OCI-LY3 (cell line): ENCODE data around the gene TMPRSS2.

ENCODE experiments used
- H2AFZ ChIP-seq: fragments of 200-600, 300-600 bp; shearing (Covaris generic); 2 replicates; pipeline ENCODE4 v1.6.0; 2014; ENCODE audit warnings: antibody characterized with exemption, low read depth, low read length
- H3K27ac ChIP-seq: fragments of 200-600, 300-600 bp; sonication (generic); 2 replicates; pipeline ENCODE4 v1.5.1; 2014; ENCODE audit warnings: mild to moderate bottlenecking, low read length, moderate library complexity, mixed read lengths
- H3K27me3 ChIP-seq: fragments of 200-600, 300-600 bp; sonication (generic); 2 replicates; pipeline ENCODE4 v1.6.1; 2014; ENCODE audit warnings: low read depth, low read length, mixed read lengths
- H3K36me3 ChIP-seq: fragments of 200-600, 300-600 bp; sonication (generic); replicated peaks from 2 replicates; pipeline ENCODE3; 2014; ENCODE audit warnings: low read depth, low read length, mixed read lengths
- H3K4me1 ChIP-seq: fragments of 300-600, 200-600 bp; sonication (generic); 2 replicates; pipeline ENCODE4 v1.6.1; 2014; ENCODE audit warnings: low read length, mixed read lengths
- H3K4me2 ChIP-seq: fragments of 200-600, 300-600 bp; sonication (generic); 2 replicates; pipeline ENCODE4 v1.6.1; 2014; ENCODE audit warnings: low read length, mixed read lengths
- H3K4me3 ChIP-seq: fragments of 300-600, 200-600 bp; sonication (generic); 2 replicates; pipeline ENCODE4 v1.5.1; 2014; ENCODE audit warnings: antibody characterized with exemption, mild to moderate bottlenecking, low read length, moderate library complexity
- H3K79me2 ChIP-seq: fragments of 300-600, 200-600 bp; shearing (Covaris generic); 2 replicates; pipeline ENCODE4 v1.6.1; 2014; ENCODE audit warnings: mild to moderate bottlenecking, low read length, mixed read lengths
- H3K9ac ChIP-seq: fragments of 300-600, 200-600 bp; shearing (Covaris generic); 2 replicates; pipeline ENCODE4 v1.6.0; 2014; ENCODE audit warnings: mild to moderate bottlenecking, low read length, moderate library complexity
- H3K9me3 ChIP-seq: fragments of 200-600, 300-600 bp; shearing (Covaris generic); 2 replicates; pipeline ENCODE4 v1.6.1; 2014; ENCODE audit warnings: low read length, mixed read lengths; ENCODE audit not compliant: insufficient read depth
- H4K20me1 ChIP-seq: fragments of 200-600, 300-600 bp; sonication (generic); 2 replicates; pipeline ENCODE4 v1.6.1; 2016; ENCODE audit warnings: low read length, mixed read lengths; ENCODE audit not compliant: insufficient read depth
- EZH2phosphoT487 ChIP-seq: fragments of 200-600 bp; shearing (Covaris generic); IDR thresholded peaks from 2 replicates; pipeline ENCODE4 v1.6.1; 2018; ENCODE audit warnings: antibody characterized with exemption, mixed run types, low read depth
- TF ChIP-seq, protein P1 (sequence below): fragments of 200-600, 300-600 bp; sonication (generic); IDR thresholded peaks from 2 replicates; pipeline ENCODE4 v1.5.1; 2014; ENCODE audit warnings: antibody characterized with exemption, low read length, low read depth

The TMPRSS2 gene

DNA sequence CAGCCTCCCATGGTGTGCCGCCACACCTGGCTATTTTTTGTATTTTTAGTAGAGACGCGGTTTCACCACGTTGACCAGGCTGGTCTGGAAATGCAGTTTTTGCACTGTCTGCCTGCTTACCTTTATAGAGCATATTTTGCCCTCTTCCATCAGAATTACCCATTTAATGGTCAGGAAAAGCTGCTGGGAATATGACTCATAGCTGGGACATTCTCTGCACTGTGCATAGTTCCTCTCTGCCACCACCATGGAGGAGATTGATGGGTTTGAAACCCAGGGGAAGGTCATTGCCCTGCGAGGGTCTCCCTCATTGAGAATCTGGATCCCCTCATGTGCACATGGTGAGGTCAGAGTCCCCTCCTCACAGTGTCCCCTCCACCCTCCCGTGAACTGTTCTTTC lies 49.8 kb downstream of the TMPRSS2 start:
- H3K4me3 ChIP-seq: no peak overlapping the region
- no peaks in the 10 kb centered on the region for H3K9me3 ChIP-seq
- H3K36me3 ChIP-seq: no peaks in the 10 kb centered on the region
- H3K27ac ChIP-seq: no peak overlapping the region
- no peaks in the 10 kb centered on the region for H3K27me3 ChIP-seq
- H2AFZ ChIP-seq: no peak overlapping the region
- H3K9ac ChIP-seq: no peak overlapping the region
- H3K79me2 ChIP-seq: no peaks in the 10 kb centered on the region
- no peak overlapping the region for H3K4me2 ChIP-seq
- no peak for TF ChIP-seq EZH2phosphoT487
- TF ChIP-seq, protein P1, sequence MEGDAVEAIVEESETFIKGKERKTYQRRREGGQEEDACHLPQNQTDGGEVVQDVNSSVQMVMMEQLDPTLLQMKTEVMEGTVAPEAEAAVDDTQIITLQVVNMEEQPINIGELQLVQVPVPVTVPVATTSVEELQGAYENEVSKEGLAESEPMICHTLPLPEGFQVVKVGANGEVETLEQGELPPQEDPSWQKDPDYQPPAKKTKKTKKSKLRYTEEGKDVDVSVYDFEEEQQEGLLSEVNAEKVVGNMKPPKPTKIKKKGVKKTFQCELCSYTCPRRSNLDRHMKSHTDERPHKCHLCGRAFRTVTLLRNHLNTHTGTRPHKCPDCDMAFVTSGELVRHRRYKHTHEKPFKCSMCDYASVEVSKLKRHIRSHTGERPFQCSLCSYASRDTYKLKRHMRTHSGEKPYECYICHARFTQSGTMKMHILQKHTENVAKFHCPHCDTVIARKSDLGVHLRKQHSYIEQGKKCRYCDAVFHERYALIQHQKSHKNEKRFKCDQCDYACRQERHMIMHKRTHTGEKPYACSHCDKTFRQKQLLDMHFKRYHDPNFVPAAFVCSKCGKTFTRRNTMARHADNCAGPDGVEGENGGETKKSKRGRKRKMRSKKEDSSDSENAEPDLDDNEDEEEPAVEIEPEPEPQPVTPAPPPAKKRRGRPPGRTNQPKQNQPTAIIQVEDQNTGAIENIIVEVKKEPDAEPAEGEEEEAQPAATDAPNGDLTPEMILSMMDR: no peak
- peaks cover 4% of the 10 kb centered on the region for H3K4me1 ChIP-seq
- no peaks in the 10 kb centered on the region for H4K20me1 ChIP-seq

DNA sequence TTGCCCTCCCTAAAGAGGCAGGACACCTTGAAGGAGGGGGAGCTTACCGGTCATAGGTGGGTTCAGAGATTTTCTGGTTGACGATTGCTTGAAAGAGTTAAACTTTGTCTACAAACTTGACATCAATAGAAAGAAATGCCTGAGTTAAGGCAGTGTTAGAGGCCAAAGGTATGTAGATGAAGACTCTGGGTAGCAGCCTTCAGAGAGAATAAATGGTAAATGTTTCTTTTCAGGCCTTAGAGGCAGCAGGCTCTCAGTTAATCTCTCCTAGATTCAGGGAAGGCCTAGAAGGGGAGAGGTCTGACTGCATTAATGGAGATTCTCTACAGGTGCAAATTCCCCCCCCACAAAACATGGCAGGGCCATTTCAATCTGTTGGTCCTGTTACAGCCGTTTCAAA lies 54.2 kb downstream of the TMPRSS2 start:
- Histone ChIP-seq H3K4me2 (no peak overlapping the region), H4K20me1 (no peaks in the 10 kb centered on the region), H3K79me2 (no peaks in the 10 kb centered on the region), H3K9me3 (no peaks in the 10 kb centered on the region), H3K4me3 (no peak overlapping the region), H3K27me3 (no peaks in the 10 kb centered on the region), H3K36me3 (no peaks in the 10 kb centered on the region), H2AFZ (no peak overlapping the region), H3K4me1 (no peaks in the 10 kb centered on the region), H3K9ac (no peak overlapping the region), H3K27ac (no peak overlapping the region)
- TF ChIP-seq, protein P1: no peak
- TF ChIP-seq EZH2phosphoT487: no peak

DNA sequence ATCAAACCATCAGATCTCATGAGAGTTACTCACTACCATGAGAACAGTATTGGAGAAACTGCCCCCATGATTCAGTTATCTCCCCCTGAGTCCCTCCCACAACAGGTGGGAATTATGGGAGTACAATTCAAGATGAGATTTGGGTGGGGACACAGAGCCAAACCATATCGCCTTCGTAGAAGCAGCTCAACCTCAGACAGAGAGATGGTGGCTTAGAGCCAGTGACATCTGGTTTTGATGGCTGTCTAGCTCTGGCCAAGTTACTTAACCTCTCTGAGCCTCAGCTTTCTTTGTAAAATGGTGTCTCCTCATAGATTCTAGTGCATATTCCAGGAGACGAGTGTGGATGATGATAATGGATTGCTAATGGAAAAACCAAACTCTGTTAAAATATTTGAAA lies 54.8 kb downstream of the TMPRSS2 start:
- H3K9ac ChIP-seq: no peak overlapping the region
- H4K20me1 ChIP-seq: no peaks in the 10 kb centered on the region
- no peaks in the 10 kb centered on the region for H3K9me3 ChIP-seq
- no peaks in the 10 kb centered on the region for H3K4me1 ChIP-seq
- H3K27me3 ChIP-seq: no peaks in the 10 kb centered on the region
- no peak overlapping the region for H2AFZ ChIP-seq
- no peaks in the 10 kb centered on the region for H3K36me3 ChIP-seq
- H3K79me2 ChIP-seq: no peaks in the 10 kb centered on the region
- H3K4me3 ChIP-seq: no peak overlapping the region
- no peak overlapping the region for H3K4me2 ChIP-seq
- H3K27ac ChIP-seq: no peak overlapping the region
- TF ChIP-seq, protein P1: no peak
- TF ChIP-seq EZH2phosphoT487: no peak

DNA sequence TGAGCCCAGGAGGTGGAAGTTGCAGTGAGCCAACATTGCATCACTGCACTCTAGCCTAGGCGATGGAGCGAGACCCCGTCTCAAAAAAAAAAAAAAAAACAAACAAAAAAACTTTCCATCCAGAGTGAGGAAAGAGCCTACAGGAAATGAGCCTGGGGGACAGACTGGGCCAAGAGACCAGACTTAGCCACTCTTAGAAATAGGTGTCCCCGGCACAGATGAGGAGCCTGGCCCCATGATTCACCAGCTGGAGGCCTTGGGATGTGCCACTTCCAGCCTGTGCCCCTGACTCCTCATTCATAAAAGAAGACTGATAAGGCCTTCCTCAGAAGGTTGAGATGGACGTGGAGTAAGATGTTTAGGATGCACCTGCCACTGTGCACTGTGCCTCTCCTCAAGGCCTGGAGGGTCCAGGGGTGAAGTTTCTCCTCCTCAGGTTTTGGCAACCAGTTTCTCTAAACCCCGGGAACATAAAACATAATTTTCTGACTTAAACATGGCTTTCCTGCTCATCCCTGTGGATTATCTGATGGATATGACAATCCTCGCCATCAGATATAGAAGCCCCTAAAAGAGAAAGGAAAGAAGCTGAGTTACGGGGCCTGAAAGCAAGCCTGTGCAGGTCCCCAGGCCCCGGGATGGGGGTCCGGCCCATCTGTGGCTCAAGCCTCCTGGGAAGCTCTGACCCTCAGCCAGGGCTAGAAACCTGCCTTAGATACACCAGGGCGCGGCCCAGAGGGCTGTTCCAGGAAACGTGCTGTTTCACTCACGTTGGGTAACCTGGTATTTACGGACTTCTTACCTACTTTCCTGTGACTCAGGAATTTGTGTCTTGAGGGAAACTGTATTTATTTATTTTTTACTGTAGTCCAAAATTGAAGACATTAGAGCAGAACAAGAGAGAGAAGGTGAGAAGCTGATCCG lies 55.9 kb downstream of the TMPRSS2 start:
- H3K27me3 ChIP-seq: no peaks in the 10 kb centered on the region
- H3K79me2 ChIP-seq: no peaks in the 10 kb centered on the region
- no peak for TF ChIP-seq EZH2phosphoT487
- TF ChIP-seq, protein P1: no peak
- no peaks in the 10 kb centered on the region for H3K4me1 ChIP-seq
- no peak overlapping the region for H3K27ac ChIP-seq
- no peak overlapping the region for H2AFZ ChIP-seq
- no peaks in the 10 kb centered on the region for H4K20me1 ChIP-seq
- H3K36me3 ChIP-seq: no peaks in the 10 kb centered on the region
- H3K4me2 ChIP-seq: no peak overlapping the region
- no peak overlapping the region for H3K4me3 ChIP-seq
- no peak overlapping the region for H3K9ac ChIP-seq
- no peaks in the 10 kb centered on the region for H3K9me3 ChIP-seq
